SU-DHL-6 (cell line): Measurements from ENCODE around the gene ADD1.
"Not testable (repeated sequence)": the region's sequence is repeated elsewhere in the genome, so short reads cannot be mapped to it uniquely, and the experiment has no call there.

ENCODE experiments used
- H2AFZ ChIP-seq: fragments of 200-600 bp; sonication (generic); 2 replicates; pipeline ENCODE4 v1.6.1; 2014; ENCODE audit warnings: low read depth, mild to moderate bottlenecking, moderate library complexity, mixed read lengths, antibody characterized with exemption, low read length; ENCODE audit not compliant: severe bottlenecking
- H3F3A ChIP-seq: fragments of 200-600 bp; shearing (Covaris generic); 2 replicates; pipeline ENCODE4 v1.6.0; 2016; ENCODE audit warnings: antibody characterized with exemption, mild to moderate bottlenecking; ENCODE audit not compliant: insufficient read depth
- H3K27ac ChIP-seq: fragments of 200-600 bp; sonication (generic); 2 replicates; pipeline ENCODE4 v1.5.1; 2016; ENCODE audit warnings: low read depth, mild to moderate bottlenecking, low read length, moderate library complexity, mixed read lengths
- H3K27me3 ChIP-seq: fragments of 200-600 bp; sonication (generic), shearing (Covaris generic); 2 replicates; pipeline ENCODE4 v1.6.0; 2014; ENCODE audit warnings: mild to moderate bottlenecking, low read length
- H3K36me3 ChIP-seq: fragments of 200-600 bp; sonication (generic); 2 replicates; pipeline ENCODE4 v1.6.1; 2014; ENCODE audit warnings: mild to moderate bottlenecking, low read length, mixed read lengths
- H3K4me2 ChIP-seq: fragments of 300-600, 200-600 bp; shearing (Covaris generic), sonication (generic); 2 replicates; pipeline ENCODE4 v1.6.0; 2014; ENCODE audit warnings: low read length, low read depth, mild to moderate bottlenecking; ENCODE audit not compliant: poor library complexity, severe bottlenecking
- H3K4me3 ChIP-seq: fragments of 200-600 bp; sonication (generic); 2 replicates; pipeline ENCODE4 v1.5.1; 2014; ENCODE audit warnings: antibody characterized with exemption, low read length, mild to moderate bottlenecking, mixed read lengths; ENCODE audit not compliant: insufficient read depth, poor library complexity, severe bottlenecking
- H3K79me2 ChIP-seq: fragments of 200-600 bp; sonication (generic); 2 replicates; pipeline ENCODE4 v1.6.1; 2014; ENCODE audit warnings: mild to moderate bottlenecking, low read length, moderate library complexity; ENCODE audit not compliant: insufficient read depth
- H3K9ac ChIP-seq: fragments of 200-600 bp; sonication (generic); 2 replicates; pipeline ENCODE4 v1.7.0; 2014; ENCODE audit warnings: mild to moderate bottlenecking, low read length
- H3K9me2 ChIP-seq: fragments of 200-600 bp; sonication (generic); replicated peaks from 2 replicates; pipeline ENCODE4 v1.6.1; 2014; ENCODE audit warnings: low read length; ENCODE audit not compliant: insufficient read depth
- H3K9me3 ChIP-seq: fragments of 200-600 bp; sonication (generic); 2 replicates; pipeline ENCODE4 v1.6.1; 2014; ENCODE audit warnings: low read length, mixed read lengths; ENCODE audit not compliant: insufficient read depth
- H4K20me1 ChIP-seq: fragments of 200-600 bp; sonication (generic); 2 replicates; pipeline ENCODE4 v1.6.1; 2014; ENCODE audit warnings: low read depth, mild to moderate bottlenecking, antibody characterized with exemption, low read length, moderate library complexity, mixed read lengths
- EZH2phosphoT487 ChIP-seq: fragments of 200-600 bp; sonication (generic), shearing (Covaris generic); conservative IDR thresholded peaks from 2 replicates; pipeline ENCODE4 v1.6.1; 2018; ENCODE audit warnings: mild to moderate bottlenecking, antibody characterized with exemption, low read length, moderate library complexity, mixed read lengths
- TF ChIP-seq, protein P1 (sequence below): fragments of 200-600 bp; sonication (generic); IDR thresholded peaks from one replicate; pipeline ENCODE4 v1.5.1; 2017; ENCODE audit warnings: antibody characterized with exemption, mild to moderate bottlenecking, low read length, moderate library complexity; ENCODE audit not compliant: insufficient read depth, poor library complexity, severe bottlenecking

Gene ADD1

DNA sequence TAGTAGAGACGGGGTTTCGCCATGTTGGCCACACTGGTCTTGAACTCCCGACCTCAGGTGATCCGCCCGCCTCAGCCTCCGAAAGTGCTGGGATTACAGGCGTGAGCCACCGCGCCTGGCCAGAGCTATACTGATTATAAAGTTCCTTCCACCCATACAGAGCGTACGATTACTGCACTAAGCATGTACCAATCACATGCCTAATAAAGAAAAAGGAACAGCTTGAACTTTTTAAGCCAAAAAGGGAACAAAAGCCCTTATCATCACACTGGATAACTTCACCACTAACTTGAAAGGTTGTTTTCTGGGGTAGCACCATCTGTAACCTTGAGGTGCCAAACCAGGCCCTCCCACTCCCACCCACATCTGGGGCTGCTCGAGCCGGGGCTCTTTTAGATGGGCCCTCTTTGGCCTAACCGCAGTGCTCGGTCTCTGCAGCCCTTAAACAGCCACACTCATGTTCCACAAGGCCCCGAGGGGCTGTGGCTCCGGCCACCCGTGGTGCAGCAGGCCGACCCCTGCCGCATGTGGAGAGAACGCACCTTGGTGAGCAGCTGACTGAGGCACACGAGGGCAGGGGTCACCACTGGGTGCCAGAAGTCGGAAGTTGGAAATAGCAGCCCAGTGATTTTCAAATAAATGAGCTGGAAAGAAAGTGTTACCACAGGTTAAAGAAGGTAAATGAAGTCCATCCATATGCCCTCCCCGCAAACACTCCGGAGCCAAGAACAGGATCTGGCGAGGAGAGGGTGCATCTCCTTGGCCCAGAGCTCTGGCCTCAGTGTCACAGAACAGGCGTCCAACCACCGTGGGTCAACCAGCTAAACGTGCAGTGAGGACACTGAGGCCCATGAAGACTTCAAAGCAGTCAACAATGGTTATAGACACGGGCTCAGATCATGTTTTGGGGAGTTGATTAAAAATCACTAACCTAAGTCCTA is 101.2 kb downstream of the ADD1 start:
- Histone ChIP-seq H3K79me2 (no peaks in the 10 kb centered on the region), H3K9ac (no peak overlapping the region), H3F3A (no peaks in the 10 kb centered on the region), H3K4me2 (no peak overlapping the region), H3K36me3 (peaks cover 9% of the 10 kb centered on the region), H3K27ac (no peak overlapping the region), H3K9me3 (no peaks in the 10 kb centered on the region), H3K4me3 (no peak overlapping the region), H4K20me1 (no peaks in the 10 kb centered on the region), H2AFZ (no peak overlapping the region), H3K27me3 (no peaks in the 10 kb centered on the region), H3K9me2 (no peaks in the 10 kb centered on the region)
- no peak for TF ChIP-seq EZH2phosphoT487
- TF ChIP-seq, protein P1, sequence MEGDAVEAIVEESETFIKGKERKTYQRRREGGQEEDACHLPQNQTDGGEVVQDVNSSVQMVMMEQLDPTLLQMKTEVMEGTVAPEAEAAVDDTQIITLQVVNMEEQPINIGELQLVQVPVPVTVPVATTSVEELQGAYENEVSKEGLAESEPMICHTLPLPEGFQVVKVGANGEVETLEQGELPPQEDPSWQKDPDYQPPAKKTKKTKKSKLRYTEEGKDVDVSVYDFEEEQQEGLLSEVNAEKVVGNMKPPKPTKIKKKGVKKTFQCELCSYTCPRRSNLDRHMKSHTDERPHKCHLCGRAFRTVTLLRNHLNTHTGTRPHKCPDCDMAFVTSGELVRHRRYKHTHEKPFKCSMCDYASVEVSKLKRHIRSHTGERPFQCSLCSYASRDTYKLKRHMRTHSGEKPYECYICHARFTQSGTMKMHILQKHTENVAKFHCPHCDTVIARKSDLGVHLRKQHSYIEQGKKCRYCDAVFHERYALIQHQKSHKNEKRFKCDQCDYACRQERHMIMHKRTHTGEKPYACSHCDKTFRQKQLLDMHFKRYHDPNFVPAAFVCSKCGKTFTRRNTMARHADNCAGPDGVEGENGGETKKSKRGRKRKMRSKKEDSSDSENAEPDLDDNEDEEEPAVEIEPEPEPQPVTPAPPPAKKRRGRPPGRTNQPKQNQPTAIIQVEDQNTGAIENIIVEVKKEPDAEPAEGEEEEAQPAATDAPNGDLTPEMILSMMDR = no peak

DNA sequence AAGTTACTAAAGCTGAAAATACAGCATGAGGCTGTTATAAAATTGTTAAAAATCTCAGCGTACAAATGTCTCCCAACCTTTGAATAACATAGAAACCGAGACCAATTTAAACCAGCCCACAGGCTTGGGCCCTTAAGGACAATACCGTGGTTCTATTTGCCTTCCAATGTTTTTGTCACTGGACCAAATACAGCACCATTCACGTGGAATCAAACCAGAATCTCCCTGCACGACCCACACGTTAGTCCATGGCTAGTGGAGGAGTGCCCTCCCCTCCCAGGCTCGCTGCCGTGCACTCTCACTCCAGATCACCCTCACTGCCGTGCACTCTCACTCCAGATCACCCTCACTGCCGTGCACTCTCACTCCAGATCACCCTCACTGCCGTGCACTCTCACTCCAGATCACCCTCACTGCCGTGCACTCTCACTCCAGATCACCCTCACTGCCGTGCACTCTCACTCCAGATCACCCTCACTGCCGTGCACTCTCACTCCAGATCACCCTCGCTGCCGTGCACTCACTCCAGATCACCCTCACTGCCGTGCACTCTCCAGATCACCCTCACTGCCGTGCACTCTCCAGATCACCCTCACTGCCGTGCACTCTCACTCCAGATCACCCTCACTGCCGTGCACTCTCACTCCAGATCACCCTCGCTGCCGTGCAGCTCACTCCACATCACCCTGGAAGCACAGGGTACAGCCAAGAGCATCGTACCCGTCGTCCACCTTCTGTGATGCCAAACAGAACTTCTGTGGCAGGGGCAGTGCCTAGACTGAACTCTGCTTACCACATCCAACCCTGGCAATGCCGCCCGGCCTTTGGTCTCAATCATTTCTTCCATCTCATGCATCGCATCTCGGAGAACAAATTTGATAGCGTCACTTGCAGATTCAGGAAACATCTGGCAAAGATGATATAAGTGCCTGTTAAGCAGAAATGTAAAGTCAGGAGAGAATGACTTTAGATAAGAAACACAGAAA is 102.3 kb downstream of the ADD1 start:
- not testable (repeated sequence) for H3K9me3 ChIP-seq, H3F3A ChIP-seq, H3K27ac ChIP-seq, H2AFZ ChIP-seq, H3K79me2 ChIP-seq, H3K9me2 ChIP-seq, H3K4me3 ChIP-seq, H3K27me3 ChIP-seq, H4K20me1 ChIP-seq, H3K9ac ChIP-seq, H3K4me2 ChIP-seq
- H3K36me3 ChIP-seq = peaks cover 15% of the 10 kb centered on the region

DNA sequence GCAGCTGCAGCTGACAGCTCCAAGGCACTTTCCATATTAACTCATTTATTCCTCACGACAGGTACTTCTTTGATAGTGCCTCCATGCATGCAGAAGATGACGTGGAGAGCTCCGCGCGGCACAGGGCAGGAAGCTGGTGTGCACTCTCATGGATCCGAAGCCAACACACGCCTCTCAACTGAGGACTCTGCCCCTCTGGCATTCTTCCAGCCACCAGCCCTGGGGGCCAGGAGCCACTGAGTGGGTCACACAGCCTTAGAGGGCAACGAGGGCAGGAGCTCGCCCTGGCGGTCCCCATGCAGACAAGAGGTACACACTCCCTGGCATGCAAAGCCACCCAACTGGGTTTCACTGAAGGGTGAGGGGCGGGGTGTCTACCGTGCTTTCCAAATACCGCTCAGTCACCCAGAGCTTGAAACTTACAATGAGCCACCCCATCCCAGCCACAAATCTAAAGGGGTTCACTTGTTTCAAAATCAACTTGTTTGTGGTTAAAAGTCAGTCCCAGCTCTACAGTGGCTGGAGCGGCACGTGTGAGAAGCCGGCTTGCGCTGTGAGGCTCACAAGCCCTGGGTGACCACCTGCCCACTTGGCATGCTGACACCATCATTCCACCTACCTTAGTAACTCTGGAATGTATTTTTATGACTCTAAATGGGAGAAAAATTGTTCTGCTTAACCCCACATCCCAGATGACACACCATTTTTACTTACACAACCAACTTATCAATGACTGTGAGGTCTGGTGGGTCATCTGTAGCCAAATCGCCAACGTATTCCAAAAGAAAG is 103.4 kb downstream of the ADD1 start:
- no peaks in the 10 kb centered on the region for H4K20me1 ChIP-seq

More for the DNA sequence above, 103.4 kb downstream of the ADD1 start:
- Histone ChIP-seq H3K27ac (no peak overlapping the region), H3F3A (no peaks in the 10 kb centered on the region), H3K9me3 (no peaks in the 10 kb centered on the region), H3K27me3 (no peaks in the 10 kb centered on the region), H3K4me3 (no peak overlapping the region), H3K36me3 (peaks cover 18% of the 10 kb centered on the region), H2AFZ (no peak overlapping the region), H3K79me2 (no peaks in the 10 kb centered on the region), H3K9me2 (no peaks in the 10 kb centered on the region), H3K4me2 (no peak overlapping the region), H3K9ac (no peak overlapping the region)
- TF ChIP-seq, protein P1 = no peak
- TF ChIP-seq EZH2phosphoT487 = no peak
